H1 (cell line): ENCODE data around the gene SCO2. TPM values are rescaled to one million over a fixed set of nuclear protein-coding genes. Genes with fewer than 3 reads are reported as not detected.

ENCODE experiments used
- CTCF ChIA-PET: fragments of 300-600 bp; sonication (Branson Sonifier 250); formaldehyde crosslinking; loops from one replicate; lab custom pipeline; 2021; ENCODE audit not compliant: partially characterized antibody; lab: Charles Lee
- POLR2A ChIA-PET: fragments of 300-600 bp; sonication (Branson Sonifier 250); formaldehyde crosslinking; loops from one replicate; lab custom pipeline; 2021; ENCODE audit warnings: inconsistent platforms; ENCODE audit not compliant: partially characterized antibody; lab: Charles Lee
- DNase-seq, 2 experiments: peaks; one replicate each; pipeline versions ENCODE4 v3.0.0 to v3.0.0-alpha.2; 2010 to 2022; ENCODE audit warnings: low spot score in 2 of 2, low read depth in 1 of 2, mixed read lengths in 1 of 2
- FAIRE-seq: peaks from 2 replicates; lab custom pipeline; 2011; peaks lifted over from hg19 to GRCh38; lab: Jason Lieb, UNC
- H2AFZ ChIP-seq: 2 replicates; pipeline ENCODE4 v1.8.1; 2012; ENCODE audit warnings: low read length, inconsistent platforms
- H2AK5ac ChIP-seq: 2 replicates; pipeline ENCODE4 v1.6.1; 2013; ENCODE audit warnings: low read depth, low read length
- H2BK120ac ChIP-seq: replicated peaks from 2 replicates; pipeline ENCODE3; 2013; ENCODE audit warnings: low read depth, low read length, inconsistent platforms
- H2BK12ac ChIP-seq: 2 replicates; pipeline ENCODE4 v1.6.1; 2013; ENCODE audit warnings: low read depth, low read length
- H2BK15ac ChIP-seq: 2 replicates; pipeline ENCODE4 v1.6.1; 2013; ENCODE audit warnings: low read length
- H2BK20ac ChIP-seq: 2 replicates; pipeline ENCODE4 v1.6.1; 2013; ENCODE audit warnings: low read length
- H2BK5ac ChIP-seq: 2 replicates; pipeline ENCODE4 v1.6.1; 2013; ENCODE audit warnings: low read depth, low read length
- H3K14ac ChIP-seq: 2 replicates; pipeline ENCODE4 v1.6.1; 2013; ENCODE audit warnings: inconsistent platforms; ENCODE audit not compliant: insufficient read length
- H3K18ac ChIP-seq: 2 replicates; pipeline ENCODE4 v1.6.1; 2013; ENCODE audit warnings: low read length; ENCODE audit errors: extremely low read depth
- H3K23ac ChIP-seq: 2 replicates; pipeline ENCODE4 v1.6.1; 2013; ENCODE audit warnings: inconsistent platforms; ENCODE audit not compliant: insufficient read length
- H3K23me2 ChIP-seq: 2 replicates; pipeline ENCODE4 v1.6.1; 2013; ENCODE audit warnings: low read depth, low read length
- H3K27ac ChIP-seq: 2 replicates; pipeline ENCODE4 v1.6.1; 2011; ENCODE audit warnings: low read depth, low read length, inconsistent platforms
- H3K27me3 ChIP-seq, 4 experiments: replicated peaks in 1 of 4; 1 replicate in 1 of 4; 2 replicates in 3 of 4; pipeline versions ENCODE4 v1.6.1 to v1.8.1; 2011 to 2013; ENCODE audit warnings: low read length in 3 of 4, mild to moderate bottlenecking in 3 of 4, inconsistent platforms in 2 of 4, mixed read lengths in 2 of 4, moderate library complexity in 1 of 4; ENCODE audit not compliant: control insufficient read depth in 3 of 4, insufficient read depth in 3 of 4; ENCODE audit errors: extremely low read depth in 1 of 4
- H3K36me3 ChIP-seq, 4 experiments: 2 replicates each; pipeline versions ENCODE4 v1.6.1 to v1.8.1; 2011 to 2013; ENCODE audit warnings: mild to moderate bottlenecking in 4 of 4, low read length in 3 of 4, moderate library complexity in 2 of 4, control low read depth in 1 of 4, inconsistent platforms in 1 of 4; ENCODE audit not compliant: insufficient read depth in 4 of 4, control insufficient read depth in 2 of 4
- H3K4ac ChIP-seq: replicated peaks from 2 replicates; pipeline ENCODE3; 2013; ENCODE audit warnings: low read length, low read depth, mixed read lengths, inconsistent platforms; ENCODE audit not compliant: insufficient read length
- H3K4me1 ChIP-seq, 4 experiments: replicated peaks in 1 of 4; 1 replicate in 1 of 4; 2 replicates in 3 of 4; pipeline versions ENCODE4 v1.6.1 to v1.8.1; 2011 to 2013; ENCODE audit warnings: low read length in 3 of 4, inconsistent platforms in 2 of 4, mixed read lengths in 1 of 4; ENCODE audit not compliant: insufficient read depth in 4 of 4, control insufficient read depth in 3 of 4
- H3K4me2 ChIP-seq, 2 experiments: 2 replicates each; pipeline versions ENCODE4 v1.6.1 to v1.8.1; 2011 to 2013; ENCODE audit warnings: low read depth in 2 of 2, low read length in 2 of 2, control low read depth in 1 of 2, inconsistent platforms in 1 of 2, mild to moderate bottlenecking in 1 of 2; ENCODE audit not compliant: insufficient read depth in 1 of 2
- H3K4me3 ChIP-seq, 4 experiments: fragments of 200-600, 300-600 bp in 1 of 4; sonication (generic), shearing (Covaris generic), sonication (Bioruptor Twin) in 1 of 4; 2 replicates each; pipeline versions ENCODE4 v1.5.1 to v1.8.1; 2011 to 2016; ENCODE audit warnings: low read length in 4 of 4, low read depth in 3 of 4, control low read depth in 2 of 4, inconsistent platforms in 2 of 4, mild to moderate bottlenecking in 2 of 4, mixed read lengths in 1 of 4, moderate library complexity in 1 of 4; ENCODE audit not compliant: insufficient read depth in 2 of 4; ENCODE audit errors: extremely low read depth in 1 of 4
- H3K56ac ChIP-seq: replicated peaks from 2 replicates; pipeline ENCODE3; 2013; ENCODE audit warnings: low read depth, mild to moderate bottlenecking, mixed read lengths, low read length, inconsistent platforms; ENCODE audit not compliant: insufficient read length
- H3K79me1 ChIP-seq: 2 replicates; pipeline ENCODE4 v1.6.1; 2013; ENCODE audit warnings: low read depth, low read length, control low read depth
- H3K79me2 ChIP-seq, 2 experiments: 2 replicates each; pipeline versions ENCODE4 v1.6.1 to v1.8.1; 2012 to 2013; ENCODE audit warnings: low read length in 2 of 2, mild to moderate bottlenecking in 2 of 2, inconsistent platforms in 1 of 2; ENCODE audit not compliant: insufficient read depth in 2 of 2, control insufficient read depth in 1 of 2
- H3K9ac ChIP-seq, 4 experiments: replicated peaks in 1 of 4; 1 replicate in 1 of 4; 2 replicates in 3 of 4; pipeline versions ENCODE4 v1.6.1 to v1.8.1; 2011 to 2013; ENCODE audit warnings: low read depth in 3 of 4, low read length in 3 of 4, control low read depth in 2 of 4, mild to moderate bottlenecking in 2 of 4, moderate library complexity in 2 of 4, inconsistent platforms in 1 of 4; ENCODE audit errors: extremely low read depth in 1 of 4
- H3K9me3 ChIP-seq, 2 experiments: 2 replicates each; pipeline versions ENCODE4 v1.6.1 to v1.8.1; 2012 to 2013; ENCODE audit warnings: mild to moderate bottlenecking in 2 of 2, moderate library complexity in 2 of 2, control low read depth in 1 of 2, inconsistent platforms in 1 of 2, low read depth in 1 of 2, low read length in 1 of 2, mixed read lengths in 1 of 2; ENCODE audit not compliant: insufficient read depth in 2 of 2
- H4K20me1 ChIP-seq, 2 experiments: replicated peaks in 1 of 2; 2 replicates each; pipeline versions ENCODE3 to v1.8.1; 2011 to 2013; ENCODE audit warnings: inconsistent platforms in 2 of 2, low read length in 2 of 2, mild to moderate bottlenecking in 1 of 2; ENCODE audit not compliant: insufficient read depth in 2 of 2, control insufficient read depth in 1 of 2
- H4K5ac ChIP-seq: 2 replicates; pipeline ENCODE4 v1.6.1; 2013; ENCODE audit warnings: low read length, low read depth, mixed read lengths, inconsistent platforms; ENCODE audit not compliant: insufficient read length
- H4K8ac ChIP-seq: 2 replicates; pipeline ENCODE4 v1.8.0; 2013; ENCODE audit warnings: mild to moderate bottlenecking, moderate library complexity, low read length, inconsistent platforms; ENCODE audit not compliant: insufficient read depth; ENCODE audit errors: extremely low read depth
- H4K91ac ChIP-seq: replicated peaks from 2 replicates; pipeline ENCODE3; 2013; ENCODE audit warnings: low read length, mixed read lengths, inconsistent platforms; ENCODE audit not compliant: insufficient read length
- HDAC6 ChIP-seq: IDR thresholded peaks from one replicate; pipeline ENCODE4 v1.7.1; 2012; ENCODE audit warnings: low read depth, mild to moderate bottlenecking, inconsistent platforms, low read length, moderate library complexity
- WGBS, 2 experiments: shearing (Covaris generic) in 1 of 2; methylation state at CpG; one replicate each; pipeline versions ENCODE4 v1.1.6 to v1.1.7; 2013 to 2015; ENCODE audit warnings: low lambda C conversion rate in 2 of 2, mixed read lengths in 2 of 2, inconsistent platforms in 1 of 2, low coverage in 1 of 2, missing lambda C conversion rate in 1 of 2; ENCODE audit not compliant: insufficient replicate concordance in 2 of 2, insufficient coverage in 1 of 2, insufficient read length in 1 of 2; ENCODE audit errors: extremely low coverage in 1 of 2, missing lambda C conversion rate in 1 of 2; 5-methylcytosine and 5-hydroxymethylcytosine counted together
- polyA plus RNA-seq, 7 experiments: library from polyadenylated mRNA; depleted of rRNA in 3 of 7; stranded (reverse) in 5 of 7; unstranded in 2 of 7; fragments of >200 nt in 5 of 7; fragments of 200-250 nt in 2 of 7; gene quantifications; 1 replicate in 5 of 7; 2 replicates in 1 of 7; 4 replicates in 1 of 7; pipeline versions ENCODE4 v1.2.1 to v1.2.3, GENCODE V29; 2011 to 2013; ENCODE audit warnings: missing spikeins in 2 of 7, mixed read lengths in 2 of 7
- total RNA-seq: library from RNA; stranded (reverse); fragmentation: NEBNext Ultra II Directional; extraction: Animal tissue kit (Norgen Biotek cat#: 25700); gene quantifications from 2 replicates; pipeline ENCODE4 v1.2.1, GENCODE V29; 2021

Gene SCO2
- total and polyA plus RNA-seq, 2 of the 8 experiments (the other 6 are each of a cell fraction or from before 2014, with no cell fraction given) = 2.0 TPM; not detected in 1

DNA sequence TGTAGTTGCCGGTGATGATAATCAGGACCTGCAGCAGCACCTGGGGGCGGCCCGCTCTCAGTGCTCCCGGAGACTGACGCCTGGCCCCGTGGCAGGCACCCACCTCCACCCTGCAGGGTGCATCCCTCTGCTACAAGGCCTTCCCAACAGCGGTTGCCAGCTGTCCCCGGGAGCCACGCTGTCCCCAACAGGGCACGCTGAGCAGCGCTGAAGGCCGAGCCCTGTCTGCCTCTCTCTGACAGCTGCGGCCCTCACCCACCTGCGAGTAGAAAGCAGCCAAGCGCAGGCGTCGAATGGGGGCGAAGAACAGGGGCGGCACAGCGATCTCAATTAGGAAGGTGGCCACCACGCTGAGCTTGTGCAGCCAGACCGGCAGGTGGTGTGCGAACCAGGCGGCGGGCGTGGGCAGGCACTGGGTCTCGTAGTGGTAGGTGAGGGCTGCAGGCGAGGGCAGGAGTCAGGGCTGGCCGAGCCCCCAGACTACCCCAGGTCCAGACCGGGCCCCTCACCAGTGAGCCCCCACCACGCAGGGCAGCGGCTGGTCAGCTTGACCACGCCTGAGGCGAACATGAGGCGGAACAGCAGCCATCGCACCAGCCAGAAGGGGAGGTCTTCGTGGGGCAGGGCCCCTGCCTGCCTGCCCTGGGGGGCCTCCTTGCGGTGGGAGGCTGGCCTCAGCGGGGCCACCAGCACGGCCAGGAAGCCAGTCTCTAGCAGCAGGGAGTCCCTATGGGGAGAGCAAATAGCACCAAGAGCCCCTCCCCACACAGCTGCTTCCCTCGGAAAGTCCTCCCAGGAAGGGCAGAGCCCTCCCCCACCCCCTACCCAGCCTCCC, 19.4 kb downstream of the SCO2 start:
- Histone ChIP-seq H3K9ac (no peak overlapping the region), H3K4me3 (peak overlapping the region in 1 of 4 experiments; percentile 100; a peak in 1 of 8 replicates), H3K14ac (no peak overlapping the region), H4K20me1 (peaks cover 0 to 18% of the 10 kb centered on the region in 2 experiments), H2AFZ (no peak overlapping the region), H2BK5ac (no peak overlapping the region), H2BK12ac (no peak overlapping the region), H3K23ac (no peak overlapping the region), H3K4ac (no peak overlapping the region), H2BK120ac (no peak overlapping the region), H3K4me2 (peak overlapping the region in 1 of 2 experiments; percentile 65; a peak in 1 of 4 replicates), H3K27ac (no peak overlapping the region), H2BK20ac (no peak overlapping the region), H3K4me1 (peaks cover 2 to 8% (median 5%) of the 10 kb centered on the region in 4 experiments), H3K27me3 (no peaks in the 10 kb centered on the region), H4K8ac (peak overlapping the region; percentile 11; the same call in 1 of the 2 replicates), H3K23me2 (peaks cover 11% of the 10 kb centered on the region; the same call in 1 of the 2 replicates), H3K79me2 (peaks cover 0 to 18% of the 10 kb centered on the region in 2 experiments; a peak in 2 of 4 replicates), H3K9me3 (no peaks in the 10 kb centered on the region), H2AK5ac (no peak overlapping the region), H4K91ac (no peak overlapping the region), H3K56ac (no peak overlapping the region), H2BK15ac (no peak overlapping the region), H3K79me1 (peaks cover 9% of the 10 kb centered on the region; the same call in 1 of the 2 replicates), H3K18ac (no peak overlapping the region), H3K36me3 (peaks cover 0 to 15% (median 0%) of the 10 kb centered on the region in 4 experiments; a peak in 3 of 8 replicates), H4K5ac (no peak overlapping the region)
- CTCF ChIA-PET = interaction anchor here (0.8 to 2.7 kb wide), 4 partner anchors 9 to 21 kb away, joined by 3 to 22 read pairs (median 4); no protein-coding TSS in a partner anchor
- DNase-seq (no peak), FAIRE-seq (no peak)
- 92% methylated on average over 37 of the region's 41 CpGs; no CpG with 5 or more reads in 1 of the 2 experiments for WGBS, 2 experiments
- no peak for TF ChIP-seq HDAC6
- POLR2A ChIA-PET = interaction anchor here (0.9 to 2.7 kb wide), 3 partner anchors 8 to 24 kb away, joined by 3 to 17 read pairs (median 3); partner anchors contain the start of genes ADM2 and MIOX
